H9 (cell line): ENCODE results near the gene ANKRD11. TPM values are rescaled to one million over a fixed set of nuclear protein-coding genes. Genes with fewer than 3 reads are reported as not detected.

Experiments
- DNase-seq: peaks from one replicate; pipeline ENCODE4 v3.0.0-alpha.2; 2017
- H2AFZ ChIP-seq: one replicate; pipeline ENCODE4 v1.6.1; 2013; ENCODE audit warnings: mild to moderate bottlenecking, low read length, control low read depth, moderate library complexity
- H2AK5ac ChIP-seq: 2 replicates; pipeline ENCODE4 v1.6.1; 2013; ENCODE audit warnings: low read length, control low read depth, mixed read lengths; ENCODE audit not compliant: insufficient read length
- H2BK120ac ChIP-seq: one replicate; pipeline ENCODE4 v1.6.1; 2013; ENCODE audit warnings: low read depth, mild to moderate bottlenecking, low read length, control low read depth, inconsistent platforms; ENCODE audit not compliant: poor library complexity, severe bottlenecking
- H2BK12ac ChIP-seq: 2 replicates; pipeline ENCODE4 v1.6.1; 2013; ENCODE audit warnings: low read length, control low read depth, mixed read lengths, low read depth; ENCODE audit not compliant: insufficient read length
- H2BK15ac ChIP-seq: 2 replicates; pipeline ENCODE4 v1.6.1; 2013; ENCODE audit warnings: low read depth, low read length, control low read depth
- H2BK20ac ChIP-seq: one replicate; pipeline ENCODE4 v1.6.1; 2013; ENCODE audit warnings: low read depth, mild to moderate bottlenecking, low read length, control low read depth, inconsistent platforms; ENCODE audit not compliant: poor library complexity, severe bottlenecking
- H2BK5ac ChIP-seq: 2 replicates; pipeline ENCODE4 v1.6.1; 2013; ENCODE audit warnings: low read length, control low read depth, mixed read lengths; ENCODE audit not compliant: insufficient read length
- H3K14ac ChIP-seq: 2 replicates; pipeline ENCODE4 v1.6.1; 2013; ENCODE audit warnings: low read length, control low read depth; ENCODE audit not compliant: insufficient read depth
- H3K18ac ChIP-seq: 2 replicates; pipeline ENCODE4 v1.6.1; 2013; ENCODE audit warnings: low read depth, mild to moderate bottlenecking, mixed read lengths, low read length, control low read depth; ENCODE audit not compliant: insufficient read length
- H3K23ac ChIP-seq: 2 replicates; pipeline ENCODE4 v1.6.1; 2013; ENCODE audit warnings: low read length, control low read depth, mixed read lengths, low read depth; ENCODE audit not compliant: insufficient read length
- H3K23me2 ChIP-seq: 2 replicates; pipeline ENCODE4 v1.6.1; 2013; ENCODE audit warnings: low read depth, mild to moderate bottlenecking, mixed read lengths, low read length, control low read depth; ENCODE audit not compliant: insufficient read length, poor library complexity, severe bottlenecking
- H3K27ac ChIP-seq: 2 replicates; pipeline ENCODE4 v1.5.1; 2013; ENCODE audit warnings: low read length, control low read depth, mixed read lengths, low read depth; ENCODE audit not compliant: insufficient read length
- H3K27me3 ChIP-seq: 2 replicates; pipeline ENCODE4 v1.6.1; 2013; ENCODE audit warnings: low read length, control low read depth, inconsistent platforms; ENCODE audit not compliant: insufficient read depth
- H3K4ac ChIP-seq: 2 replicates; pipeline ENCODE4 v1.6.1; 2013; ENCODE audit warnings: low read depth, mild to moderate bottlenecking, control low read depth, inconsistent platforms, low read length, moderate library complexity
- H3K4me1 ChIP-seq: 2 replicates; pipeline ENCODE4 v1.6.1; 2013; ENCODE audit warnings: low read length, control low read depth, inconsistent platforms; ENCODE audit not compliant: insufficient read depth
- H3K4me2 ChIP-seq: 2 replicates; pipeline ENCODE4 v1.6.1; 2013; ENCODE audit warnings: low read length, control low read depth, mixed read lengths; ENCODE audit not compliant: insufficient read length, insufficient read depth
- H3K56ac ChIP-seq: 2 replicates; pipeline ENCODE4 v1.6.1; 2013; ENCODE audit warnings: low read depth, mild to moderate bottlenecking, mixed read lengths, low read length, control low read depth; ENCODE audit not compliant: insufficient read length
- H3K79me1 ChIP-seq: 2 replicates; pipeline ENCODE4 v1.6.1; 2013; ENCODE audit warnings: low read depth, mild to moderate bottlenecking, moderate library complexity, low read length, control low read depth, inconsistent platforms; ENCODE audit not compliant: insufficient read depth, poor library complexity, severe bottlenecking
- H3K79me2 ChIP-seq: 2 replicates; pipeline ENCODE4 v1.6.1; 2013; ENCODE audit warnings: low read length, control low read depth, inconsistent platforms; ENCODE audit not compliant: insufficient read depth
- H3K9ac ChIP-seq: 2 replicates; pipeline ENCODE4 v1.6.1; 2013; ENCODE audit warnings: low read length, control low read depth, mixed read lengths; ENCODE audit not compliant: insufficient read length; ENCODE audit errors: extremely low read depth
- H3K9me3 ChIP-seq: one replicate; pipeline ENCODE4 v1.6.1; 2013; ENCODE audit warnings: low read depth, low read length, inconsistent platforms; ENCODE audit not compliant: control insufficient read depth
- H3T11ph ChIP-seq: one replicate; pipeline ENCODE4 v1.6.1; 2013; ENCODE audit warnings: mild to moderate bottlenecking, low read length, control low read depth, inconsistent platforms
- H4K20me1 ChIP-seq: one replicate; pipeline ENCODE4 v1.6.1; 2013; ENCODE audit not compliant: control insufficient read depth, insufficient read length, insufficient read depth
- H4K5ac ChIP-seq: 2 replicates; pipeline ENCODE4 v1.6.1; 2013; ENCODE audit warnings: low read depth, mild to moderate bottlenecking, mixed read lengths, low read length, control low read depth; ENCODE audit not compliant: insufficient read length
- H4K8ac ChIP-seq: replicated peaks from 2 replicates; pipeline ENCODE4 v1.6.1; 2013; ENCODE audit warnings: low read length, control low read depth, mixed read lengths, low read depth; ENCODE audit not compliant: insufficient read length
- H4K91ac ChIP-seq: 2 replicates; pipeline ENCODE4 v1.6.1; 2013; ENCODE audit warnings: low read depth, mild to moderate bottlenecking, moderate library complexity, mixed read lengths, low read length, control low read depth; ENCODE audit not compliant: insufficient read length
- H3K27ac Mint-ChIP-seq, 3 experiments: 2 replicates in 2 of 3; 3 replicates in 1 of 3; pipeline ENCODE4 v1.8.0; 2020 to 2021; ENCODE audit warnings: mixed read lengths in 3 of 3, mild to moderate bottlenecking in 1 of 3, moderate library complexity in 1 of 3
- H3K27me3 Mint-ChIP-seq: 2 replicates; pipeline ENCODE4 v1.8.0; 2021; ENCODE audit warnings: low read depth, mild to moderate bottlenecking, moderate library complexity, mixed read lengths
- H3K36me3 Mint-ChIP-seq, 3 experiments: 2 replicates in 2 of 3; 3 replicates in 1 of 3; pipeline ENCODE4 v1.8.0; 2020 to 2021; ENCODE audit warnings: low read depth in 3 of 3, mixed read lengths in 3 of 3; ENCODE audit not compliant: insufficient read depth in 1 of 3
- H3K4me1 Mint-ChIP-seq, 2 experiments: 2 replicates each; pipeline ENCODE4 v1.8.0; 2020; ENCODE audit warnings: mixed read lengths in 2 of 2
- H3K4me3 Mint-ChIP-seq, 2 experiments: 2 replicates in 1 of 2; 3 replicates in 1 of 2; pipeline ENCODE4 v1.8.0; 2020 to 2021; ENCODE audit warnings: mild to moderate bottlenecking in 2 of 2, mixed read lengths in 2 of 2, moderate library complexity in 1 of 2
- H3K9me3 Mint-ChIP-seq, 2 experiments: 2 replicates in 1 of 2; 3 replicates in 1 of 2; pipeline ENCODE4 v1.8.0; 2020; ENCODE audit warnings: mild to moderate bottlenecking in 2 of 2, mixed read lengths in 2 of 2, moderate library complexity in 1 of 2
- CTCF ChIP-seq: fragments of 200-600 bp; sonication (generic); conservative IDR thresholded peaks from 3 replicates; pipeline ENCODE4 v1.8.0; 2021; ENCODE audit warnings: antibody characterized with exemption, mild to moderate bottlenecking
- WGBS: extraction: QIAGEN DNeasy Blood & Tissue Kit; methylation state at CpG from one replicate; pipeline ENCODE4 v1.1.7; 2013; ENCODE audit warnings: missing lambda C conversion rate, low lambda C conversion rate, mixed read lengths; ENCODE audit not compliant: insufficient read length; ENCODE audit errors: extremely low coverage; 5-methylcytosine and 5-hydroxymethylcytosine counted together
- total RNA-seq: library from RNA; stranded (reverse); gene quantifications from 2 replicates; pipeline ENCODE4 v1.2.1, GENCODE V29; 2021

ANKRD11 gene
- total RNA-seq, 1 experiment from 2014 or later = 181 TPM

GRCh38 chr16:89482150-89482816 is 8.1 kb downstream of the ANKRD11 start:
- Histone ChIP-seq H3K4me1 (peaks cover 6% of the 10 kb centered on the region; the same call in 1 of the 2 replicates), H3K79me1 (peaks cover 7% of the 10 kb centered on the region), H2BK5ac (no peak overlapping the region), H4K20me1 (peaks cover 5% of the 10 kb centered on the region), H4K5ac (no peak overlapping the region), H3K27ac (no peak overlapping the region), H2BK15ac (no peak overlapping the region), H4K91ac (no peak overlapping the region), H3T11ph (no peak overlapping the region), H3K56ac (no peak overlapping the region), H3K23ac (no peak overlapping the region), H2BK20ac (no peak overlapping the region), H3K23me2 (no peaks in the 10 kb centered on the region), H3K9ac (no peak overlapping the region), H3K79me2 (peaks cover 86% of the 10 kb centered on the region), H3K18ac (no peak overlapping the region), H3K9me3 (no peaks in the 10 kb centered on the region), H2BK120ac (no peak overlapping the region), H3K14ac (no peak overlapping the region; the same call in 1 of the 2 replicates), H3K4ac (no peak overlapping the region), H3K27me3 (no peaks in the 10 kb centered on the region), H2AFZ (no peak overlapping the region), H3K4me2 (no peak overlapping the region), H2BK12ac (no peak overlapping the region), H4K8ac (no peak overlapping the region), H2AK5ac (no peak overlapping the region)
- H3K9me3 Mint-ChIP-seq = no peaks in the 10 kb centered on the region
- no peaks in the 10 kb centered on the region for H3K27me3 Mint-ChIP-seq
- H3K4me1 Mint-ChIP-seq = peaks cover 74 to 76% of the 10 kb centered on the region in 2 experiments
- no peak for TF ChIP-seq CTCF
- peaks cover 0 to 10% (median 9%) of the 10 kb centered on the region in 3 experiments; a peak in 4 of 7 replicates for H3K36me3 Mint-ChIP-seq
- no peak overlapping the region for H3K4me3 Mint-ChIP-seq
- DNase-seq = no peak
- no CpG with 5 or more reads among the region's 14 CpGs for WGBS
- peak overlapping the region in 2 of 3 experiments; percentile 53; a peak in 4 of 7 replicates for H3K27ac Mint-ChIP-seq
